DND-41 (cell line): ENCODE results near the gene CDH12.

Experiments used
- EZH2 ChIP-seq: IDR thresholded peaks from 3 replicates; pipeline ENCODE4 v1.6.1; 2012; ENCODE audit warnings: borderline replicate concordance, low read depth, mild to moderate bottlenecking, moderate library complexity, low read length, inconsistent platforms; ENCODE audit not compliant: severe bottlenecking
- TF ChIP-seq, protein P1 (sequence below): IDR thresholded peaks from 2 replicates; pipeline ENCODE4 v1.5.1; 2012; ENCODE audit warnings: borderline replicate concordance, low read length, moderate library complexity, mild to moderate bottlenecking; ENCODE audit not compliant: poor library complexity, severe bottlenecking; ENCODE audit errors: extremely low read depth

DNA sequence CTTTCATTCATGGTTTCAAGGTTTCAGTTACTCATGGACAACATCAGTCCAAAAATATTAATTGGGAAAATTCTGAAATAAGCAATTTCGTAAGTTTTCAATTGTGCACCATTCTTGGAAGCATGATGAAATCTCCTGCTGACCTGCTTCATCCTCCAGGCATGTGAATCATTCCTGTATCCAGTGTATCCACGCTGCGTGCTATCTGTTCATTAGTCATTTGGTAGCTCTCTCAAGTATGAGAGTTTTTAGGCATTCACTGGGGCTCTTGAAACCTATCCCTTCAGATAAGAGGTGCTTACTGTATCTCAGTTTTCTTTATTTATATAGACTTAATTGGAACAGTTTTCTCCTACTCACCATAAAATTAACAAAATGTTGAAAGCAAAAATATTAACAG, 293.0 kb downstream of the CDH12 start:
- TF ChIP-seq, protein P1, sequence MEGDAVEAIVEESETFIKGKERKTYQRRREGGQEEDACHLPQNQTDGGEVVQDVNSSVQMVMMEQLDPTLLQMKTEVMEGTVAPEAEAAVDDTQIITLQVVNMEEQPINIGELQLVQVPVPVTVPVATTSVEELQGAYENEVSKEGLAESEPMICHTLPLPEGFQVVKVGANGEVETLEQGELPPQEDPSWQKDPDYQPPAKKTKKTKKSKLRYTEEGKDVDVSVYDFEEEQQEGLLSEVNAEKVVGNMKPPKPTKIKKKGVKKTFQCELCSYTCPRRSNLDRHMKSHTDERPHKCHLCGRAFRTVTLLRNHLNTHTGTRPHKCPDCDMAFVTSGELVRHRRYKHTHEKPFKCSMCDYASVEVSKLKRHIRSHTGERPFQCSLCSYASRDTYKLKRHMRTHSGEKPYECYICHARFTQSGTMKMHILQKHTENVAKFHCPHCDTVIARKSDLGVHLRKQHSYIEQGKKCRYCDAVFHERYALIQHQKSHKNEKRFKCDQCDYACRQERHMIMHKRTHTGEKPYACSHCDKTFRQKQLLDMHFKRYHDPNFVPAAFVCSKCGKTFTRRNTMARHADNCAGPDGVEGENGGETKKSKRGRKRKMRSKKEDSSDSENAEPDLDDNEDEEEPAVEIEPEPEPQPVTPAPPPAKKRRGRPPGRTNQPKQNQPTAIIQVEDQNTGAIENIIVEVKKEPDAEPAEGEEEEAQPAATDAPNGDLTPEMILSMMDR: no peak
- TF ChIP-seq EZH2: no peak
